Astrocyte (in vitro differentiated cells and primary cell): ENCODE results near the gene DPM1. TPM values are rescaled to one million over a fixed set of nuclear protein-coding genes. Genes with fewer than 3 reads are reported as not detected.
A peak's percentile ranks its signal among the peaks of the same experiment; 100 is the strongest.

ENCODE experiments used
- DNase-seq: peaks from one replicate; pipeline ENCODE4 v3.0.0-alpha.2; 2010; ENCODE audit warnings: low read depth
- FAIRE-seq: peaks from 2 replicates; lab custom pipeline; 2011; peaks lifted over from hg19 to GRCh38; lab: Jason Lieb, UNC
- H2AFZ ChIP-seq: 2 replicates; pipeline ENCODE4 v1.6.0; 2012; ENCODE audit warnings: low read depth, low read length, inconsistent platforms
- H3K27ac ChIP-seq: 2 replicates; pipeline ENCODE4 v1.5.1; 2011; ENCODE audit warnings: low read depth, low read length, inconsistent platforms
- H3K27me3 ChIP-seq: 2 replicates; pipeline ENCODE4 v1.6.0; 2011; ENCODE audit warnings: low read length, inconsistent platforms; ENCODE audit not compliant: insufficient read depth
- H3K36me3 ChIP-seq: 2 replicates; pipeline ENCODE4 v1.5.1; 2011; ENCODE audit warnings: low read length, inconsistent platforms; ENCODE audit not compliant: insufficient read depth
- H3K4me1 ChIP-seq: 2 replicates; pipeline ENCODE4 v1.5.1; 2011; ENCODE audit warnings: low read length, inconsistent platforms; ENCODE audit not compliant: insufficient read depth
- H3K4me2 ChIP-seq: 2 replicates; pipeline ENCODE4 v1.6.0; 2012; ENCODE audit warnings: low read length, inconsistent platforms
- H3K4me3 ChIP-seq: 2 replicates; pipeline ENCODE4 v1.5.1; 2011; ENCODE audit warnings: low read depth, mild to moderate bottlenecking, low read length, inconsistent platforms; ENCODE audit not compliant: insufficient read depth
- H3K79me2 ChIP-seq: 2 replicates; pipeline ENCODE4 v1.6.0; 2012; ENCODE audit warnings: mild to moderate bottlenecking, low read length, inconsistent platforms; ENCODE audit not compliant: insufficient read depth
- H3K9ac ChIP-seq: 2 replicates; pipeline ENCODE4 v1.6.0; 2012; ENCODE audit warnings: mild to moderate bottlenecking, low read length, inconsistent platforms
- H3K9me3 ChIP-seq: 2 replicates; pipeline ENCODE4 v1.5.1; 2012; ENCODE audit warnings: low read depth, mild to moderate bottlenecking, low read length, inconsistent platforms; ENCODE audit not compliant: insufficient read depth
- H4K20me1 ChIP-seq: 2 replicates; pipeline ENCODE4 v1.6.0; 2012; ENCODE audit warnings: low read length, inconsistent platforms; ENCODE audit not compliant: insufficient read depth
- H3K27ac Mint-ChIP-seq: one replicate; pipeline ENCODE4 v1.8.0; 2021; ENCODE audit warnings: mild to moderate bottlenecking, mixed read lengths; ENCODE audit not compliant: unreplicated experiment
- H3K27me3 Mint-ChIP-seq: one replicate; pipeline ENCODE4 v1.8.0; 2021; ENCODE audit warnings: low read depth, mixed read lengths; ENCODE audit not compliant: unreplicated experiment
- H3K36me3 Mint-ChIP-seq: one replicate; pipeline ENCODE4 v1.8.0; 2021; ENCODE audit warnings: low read depth, mixed read lengths; ENCODE audit not compliant: unreplicated experiment
- H3K4me1 Mint-ChIP-seq: one replicate; pipeline ENCODE4 v1.8.0; 2021; ENCODE audit warnings: low read depth, mixed read lengths; ENCODE audit not compliant: unreplicated experiment
- H3K4me3 Mint-ChIP-seq: one replicate; pipeline ENCODE4 v1.8.0; 2021; ENCODE audit warnings: mild to moderate bottlenecking, moderate library complexity, mixed read lengths; ENCODE audit not compliant: unreplicated experiment
- H3K9me3 Mint-ChIP-seq: one replicate; pipeline ENCODE4 v1.8.0; 2021; ENCODE audit warnings: mild to moderate bottlenecking, mixed read lengths; ENCODE audit not compliant: unreplicated experiment
- EZH2 ChIP-seq: IDR thresholded peaks from 2 replicates; pipeline ENCODE4 v1.6.1; 2012; ENCODE audit warnings: mild to moderate bottlenecking, low read length, inconsistent platforms; ENCODE audit not compliant: insufficient read depth
- total RNA-seq: library from RNA; stranded (reverse); gene quantifications from 2 replicates; pipeline ENCODE4 v1.2.1, GENCODE V29; 2021
- TF ChIP-seq, protein P1 (sequence below): IDR thresholded peaks from 2 replicates; pipeline ENCODE4 v1.5.1; 2011; ENCODE audit warnings: low read depth, mild to moderate bottlenecking, inconsistent platforms, low read length, moderate library complexity; ENCODE audit not compliant: insufficient read depth

The DPM1 gene
- total RNA-seq, 1 donor from 2014 or later: 63.4 TPM

DNA sequence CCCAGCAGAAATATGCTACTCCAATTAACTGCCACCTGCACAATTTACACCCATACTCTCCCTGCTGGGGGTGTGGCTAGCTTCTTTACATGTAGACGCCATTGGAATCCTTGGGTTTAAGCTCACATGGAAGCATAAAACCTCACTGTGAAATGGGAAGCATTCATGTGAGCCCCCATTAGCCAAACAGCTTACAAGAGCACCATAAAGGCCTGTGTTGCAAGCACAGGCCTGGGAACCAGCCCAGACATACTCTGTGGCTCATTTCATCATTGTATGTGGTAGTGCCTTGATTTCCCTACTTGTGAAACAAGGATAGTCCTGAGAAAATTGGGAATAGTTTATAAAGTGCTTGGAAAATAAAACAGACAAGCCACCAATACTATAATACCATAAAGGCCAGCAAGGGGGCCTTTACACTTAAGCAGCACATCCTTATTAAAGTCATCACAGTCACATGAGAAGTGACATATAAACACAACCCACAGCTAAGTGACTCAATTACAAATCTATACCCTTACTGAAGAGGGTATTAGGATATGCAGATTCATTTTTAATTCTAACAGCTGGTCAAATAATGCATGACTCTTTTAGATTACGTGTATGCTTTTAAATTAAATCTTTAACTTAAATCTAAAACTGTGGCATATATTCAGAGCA lies 33.9 kb downstream of the DPM1 start:
- Histone ChIP-seq H3K4me3 (no peak overlapping the region), H3K79me2 (peaks cover 100% of the 10 kb centered on the region), H3K9ac (no peak overlapping the region), H4K20me1 (peaks cover 96% of the 10 kb centered on the region), H3K36me3 (peaks cover 30% of the 10 kb centered on the region), H3K4me2 (no peak overlapping the region), H3K9me3 (no peaks in the 10 kb centered on the region), H3K27me3 (no peaks in the 10 kb centered on the region), H2AFZ (no peak overlapping the region), H3K27ac (no peak overlapping the region), H3K4me1 (peaks cover 17% of the 10 kb centered on the region)
- Mint-ChIP-seq H3K27me3 (no peaks in the 10 kb centered on the region), H3K27ac (peak overlapping the region; percentile 12), H3K4me3 (no peak overlapping the region), H3K9me3 (no peaks in the 10 kb centered on the region), H3K36me3 (peaks cover 13% of the 10 kb centered on the region), H3K4me1 (peaks cover 27% of the 10 kb centered on the region)
- TF ChIP-seq EZH2: no peak
- TF ChIP-seq, protein P1, sequence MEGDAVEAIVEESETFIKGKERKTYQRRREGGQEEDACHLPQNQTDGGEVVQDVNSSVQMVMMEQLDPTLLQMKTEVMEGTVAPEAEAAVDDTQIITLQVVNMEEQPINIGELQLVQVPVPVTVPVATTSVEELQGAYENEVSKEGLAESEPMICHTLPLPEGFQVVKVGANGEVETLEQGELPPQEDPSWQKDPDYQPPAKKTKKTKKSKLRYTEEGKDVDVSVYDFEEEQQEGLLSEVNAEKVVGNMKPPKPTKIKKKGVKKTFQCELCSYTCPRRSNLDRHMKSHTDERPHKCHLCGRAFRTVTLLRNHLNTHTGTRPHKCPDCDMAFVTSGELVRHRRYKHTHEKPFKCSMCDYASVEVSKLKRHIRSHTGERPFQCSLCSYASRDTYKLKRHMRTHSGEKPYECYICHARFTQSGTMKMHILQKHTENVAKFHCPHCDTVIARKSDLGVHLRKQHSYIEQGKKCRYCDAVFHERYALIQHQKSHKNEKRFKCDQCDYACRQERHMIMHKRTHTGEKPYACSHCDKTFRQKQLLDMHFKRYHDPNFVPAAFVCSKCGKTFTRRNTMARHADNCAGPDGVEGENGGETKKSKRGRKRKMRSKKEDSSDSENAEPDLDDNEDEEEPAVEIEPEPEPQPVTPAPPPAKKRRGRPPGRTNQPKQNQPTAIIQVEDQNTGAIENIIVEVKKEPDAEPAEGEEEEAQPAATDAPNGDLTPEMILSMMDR: no peak
- FAIRE-seq: no peak
- no peak for DNase-seq

GRCh38 chr20:50921803-50922501 lies 36.4 kb downstream of the DPM1 start:
- no peaks in the 10 kb centered on the region for H3K9me3 ChIP-seq
- no peak overlapping the region for H3K4me3 ChIP-seq
- Mint-ChIP-seq H3K36me3 (peaks cover 11% of the 10 kb centered on the region), H3K9me3 (no peaks in the 10 kb centered on the region), H3K27ac (peak overlapping the region; percentile 66), H3K27me3 (no peaks in the 10 kb centered on the region), H3K4me1 (peaks cover 32% of the 10 kb centered on the region), H3K4me3 (no peak overlapping the region)
- peaks cover 15% of the 10 kb centered on the region for H3K36me3 ChIP-seq
- TF ChIP-seq EZH2: no peak
- TF ChIP-seq, protein P1: no peak
- H3K27ac ChIP-seq: no peak overlapping the region
- H4K20me1 ChIP-seq: peaks cover 97% of the 10 kb centered on the region
- FAIRE-seq (no peak), DNase-seq (no peak)
- H3K79me2 ChIP-seq: peaks cover 100% of the 10 kb centered on the region
- no peaks in the 10 kb centered on the region for H3K27me3 ChIP-seq
- no peak overlapping the region for H2AFZ ChIP-seq
- H3K4me2 ChIP-seq: no peak overlapping the region
- no peak overlapping the region for H3K9ac ChIP-seq
- H3K4me1 ChIP-seq: peaks cover 4% of the 10 kb centered on the region

- Histone ChIP-seq H3K79me2 (peaks cover 100% of the 10 kb centered on the region), H3K9me3 (no peaks in the 10 kb centered on the region), H3K4me2 (no peak overlapping the region), H3K36me3 (peaks cover 15% of the 10 kb centered on the region), H4K20me1 (peaks cover 100% of the 10 kb centered on the region), H3K9ac (no peak overlapping the region), H3K27me3 (no peaks in the 10 kb centered on the region), H3K4me1 (peaks cover 12% of the 10 kb centered on the region), H3K27ac (peak overlapping the region; percentile 28), H3K4me3 (no peak overlapping the region), H2AFZ (no peak overlapping the region)
- Mint-ChIP-seq H3K4me3 (no peak overlapping the region), H3K36me3 (peaks cover 14% of the 10 kb centered on the region), H3K9me3 (no peaks in the 10 kb centered on the region), H3K4me1 (peaks cover 39% of the 10 kb centered on the region), H3K27ac (no peak overlapping the region), H3K27me3 (no peaks in the 10 kb centered on the region)
- FAIRE-seq: no peak
- TF ChIP-seq, protein P1: no peak
- TF ChIP-seq EZH2: no peak
- no peak for DNase-seq
Measured at GRCh38 chr20:50920997-50921396, 37.3 kb downstream of the DPM1 start.
